DMS153 (cell line): ENCODE results near the gene IQGAP3.

Experiments
- DNase-seq: peaks from one replicate; lab custom pipeline; 2025; lab: John Stamatoyannopoulos, UW

The IQGAP3 gene

GRCh38 chr1:156543066-156543465 is 29.3 kb downstream of the IQGAP3 start:
- no peak for DNase-seq

- DNase-seq, result no peak
Observed at GRCh38 chr1:156540955-156541354, 31.4 kb downstream of the IQGAP3 start.

- no peak for DNase-seq
Observed at GRCh38 chr1:156539818-156540355, 32.5 kb downstream of the IQGAP3 start.

- DNase-seq, result no peak
Observed at GRCh38 chr1:156538711-156539440, 33.5 kb downstream of the IQGAP3 start.

DNA sequence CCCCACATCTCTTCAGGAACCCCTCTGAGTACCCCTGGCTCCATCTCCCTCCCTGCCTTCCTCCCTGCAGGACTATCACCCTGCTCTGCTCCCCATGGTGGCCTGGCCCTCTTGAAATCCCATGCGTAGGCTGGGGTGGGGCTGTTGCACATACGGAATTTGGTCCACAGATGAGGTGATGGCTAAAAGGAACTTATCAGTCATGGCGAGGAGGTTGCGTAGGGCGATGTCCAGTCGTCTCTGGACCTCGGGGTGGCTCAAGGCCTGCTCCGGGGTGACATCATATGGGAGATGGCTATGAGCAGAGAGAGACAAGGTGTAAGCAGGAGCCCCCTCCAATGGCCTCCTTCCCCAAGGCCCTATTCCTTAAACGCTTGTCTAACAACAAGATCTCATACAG is 35.3 kb downstream of the IQGAP3 start:
- DNase-seq, result no peak

DNA sequence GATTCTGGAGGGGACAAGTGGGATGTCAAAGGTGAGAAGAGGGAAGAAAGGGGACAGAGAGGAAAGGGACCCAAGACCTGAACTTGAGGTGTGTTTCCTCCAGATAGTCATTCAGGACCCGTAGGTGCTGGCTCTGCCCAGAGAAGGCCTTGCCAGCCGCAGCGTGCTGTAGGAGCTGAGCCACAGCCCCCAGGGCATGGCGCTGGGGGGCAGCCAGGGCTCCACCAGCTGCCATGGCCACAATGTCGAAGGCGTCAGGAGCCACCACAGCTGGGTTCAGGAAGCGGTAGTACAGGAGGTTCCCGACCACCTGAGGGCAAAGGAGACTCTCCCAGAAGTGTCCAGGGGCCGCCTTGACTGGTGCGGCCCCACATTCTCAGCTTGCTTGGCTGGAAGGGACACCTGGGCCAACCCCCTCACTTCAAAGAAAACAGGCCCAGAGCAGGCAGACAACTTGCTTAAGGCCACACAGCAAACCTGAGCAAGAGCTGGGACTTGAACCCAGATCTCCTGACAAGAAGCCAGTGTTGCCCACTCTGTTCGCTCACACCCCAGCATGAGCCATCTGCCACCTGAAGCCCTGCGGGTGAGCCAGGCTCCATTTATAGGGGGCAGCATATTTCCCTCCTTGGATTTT is 37.8 kb downstream of the IQGAP3 start:
- DNase-seq, result no peak

- no peak for DNase-seq
Observed at GRCh38 chr1:156533568-156534220, 38.7 kb downstream of the IQGAP3 start.

- DNase-seq, result no peak
Observed at GRCh38 chr1:156532374-156532773, 40.0 kb downstream of the IQGAP3 start.

DNA sequence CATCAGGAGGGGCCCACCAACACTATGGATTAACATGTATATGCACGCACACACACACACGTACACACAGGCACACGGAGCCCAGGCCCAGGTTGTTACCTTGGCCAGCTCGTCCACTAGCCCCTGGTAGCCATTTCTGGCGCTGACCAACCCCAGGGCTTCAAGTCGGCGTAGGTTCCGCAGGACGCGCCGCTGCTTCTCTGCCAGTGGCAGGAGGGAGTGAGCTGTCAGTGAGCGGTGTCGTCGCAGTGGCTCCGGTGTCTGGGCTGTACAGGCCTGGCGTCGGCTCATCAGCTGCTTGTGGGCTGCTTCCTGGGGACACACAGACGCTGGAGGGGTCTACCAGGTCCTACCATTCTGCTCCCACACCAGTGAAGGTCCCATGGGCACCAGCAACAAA is 42.4 kb downstream of the IQGAP3 start:
- DNase-seq, result no peak

DNA sequence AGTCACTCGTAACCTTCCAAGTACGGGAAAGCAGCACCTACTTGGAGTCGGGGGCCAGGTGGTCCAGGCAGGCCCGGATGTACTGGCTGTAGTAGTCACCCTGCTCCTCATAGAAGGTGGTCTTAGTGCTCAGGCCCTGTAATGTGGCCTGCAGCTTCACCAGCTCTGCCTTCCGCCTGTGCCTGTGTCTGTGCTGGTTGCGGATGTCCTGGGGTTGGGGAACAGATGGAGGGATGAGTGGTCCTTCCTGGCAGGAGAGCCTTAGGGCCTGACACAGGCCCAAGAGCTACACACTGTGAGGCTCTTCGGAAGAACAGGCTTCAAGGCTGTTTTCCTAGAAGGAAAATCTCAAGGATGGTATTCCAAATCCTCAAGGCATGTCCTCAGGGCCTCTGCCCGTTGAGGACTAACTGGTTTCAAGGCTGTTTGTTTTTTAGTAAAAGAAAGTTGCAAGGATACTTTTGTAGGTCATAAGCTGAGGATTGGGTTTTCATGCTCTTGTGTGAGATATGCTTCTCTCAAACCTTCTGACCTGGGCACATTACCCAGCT is 43.4 kb downstream of the IQGAP3 start:
- no peak for DNase-seq

DNA sequence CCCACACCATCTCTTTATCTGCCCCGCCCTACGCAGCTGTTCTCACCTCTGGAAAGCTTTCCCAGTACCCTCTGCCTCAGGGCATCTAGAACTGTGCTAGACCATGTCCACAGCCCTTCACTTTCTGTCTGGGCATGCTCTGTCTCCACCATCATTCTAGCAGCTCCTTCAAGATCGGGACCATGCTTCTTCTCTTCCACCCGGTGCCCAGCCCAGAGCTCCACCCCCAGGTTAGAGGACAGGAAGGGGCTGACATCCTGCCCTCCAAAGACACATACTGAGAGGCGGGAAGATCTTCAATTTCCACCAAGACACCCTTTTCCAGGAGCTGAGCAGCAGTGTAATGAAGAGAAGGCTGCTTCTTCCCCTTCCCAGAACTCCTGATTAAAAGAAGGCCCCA is 44.1 kb downstream of the IQGAP3 start:
- no peak for DNase-seq

GRCh38 chr1:156527584-156527983 is 44.8 kb downstream of the IQGAP3 start:
- DNase-seq, result no peak

DNA sequence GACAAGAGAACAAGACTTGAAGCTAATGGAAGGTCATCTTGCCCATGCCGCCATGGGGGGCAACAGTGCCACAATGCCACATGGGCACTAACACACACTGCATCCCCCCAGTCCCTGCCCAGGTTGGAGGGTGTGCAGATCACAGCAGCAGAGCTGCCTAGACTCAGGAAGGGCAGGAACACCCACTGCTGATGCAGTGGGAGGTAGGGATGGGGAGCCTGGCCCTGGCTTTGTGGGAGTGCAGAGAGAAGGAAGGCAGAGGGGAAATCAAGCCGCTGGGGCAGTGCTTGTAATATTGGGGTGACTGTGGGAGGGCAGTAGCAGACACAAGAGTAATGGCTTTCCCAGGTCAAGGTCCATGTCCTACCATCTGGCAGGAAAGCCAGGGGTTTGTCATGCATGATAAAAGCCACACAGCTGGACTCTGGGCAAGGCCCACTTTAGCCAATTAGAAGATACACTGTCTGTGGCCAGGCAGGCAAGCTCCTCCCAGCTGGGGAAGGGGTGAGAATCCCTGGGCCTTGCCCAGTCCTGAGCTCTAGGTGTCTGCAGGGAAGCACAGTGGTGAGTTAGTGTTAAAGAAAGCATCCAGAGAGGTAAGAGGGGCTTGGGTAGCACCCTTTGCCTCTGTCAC is 46.4 kb downstream of the IQGAP3 start:
- DNase-seq, result no peak

DNA sequence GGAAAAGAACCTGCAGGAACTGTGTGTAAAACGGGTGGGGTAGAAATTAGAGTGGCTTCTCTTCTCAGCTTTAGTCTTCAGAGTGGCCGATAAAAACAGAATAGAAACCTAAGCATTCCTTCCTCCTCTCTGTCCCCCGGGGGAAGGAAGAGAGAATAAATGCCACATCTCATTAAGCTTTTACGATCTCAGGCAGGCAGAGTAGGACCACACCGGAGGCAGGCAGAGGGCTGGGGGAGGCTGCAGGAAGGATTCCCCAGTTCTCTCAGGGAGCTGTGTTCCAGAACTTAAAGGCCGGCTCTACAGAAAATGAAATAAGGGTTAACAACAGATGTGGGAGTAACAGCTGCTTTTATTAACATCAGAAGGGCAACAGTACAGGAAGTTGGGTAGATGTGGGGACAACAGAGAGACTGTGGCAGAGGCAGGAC is 47.3 kb downstream of the IQGAP3 start:
- DNase-seq, result no peak

- DNase-seq, result no peak
Observed at GRCh38 chr1:156524481-156524869, 47.9 kb downstream of the IQGAP3 start.

DNA sequence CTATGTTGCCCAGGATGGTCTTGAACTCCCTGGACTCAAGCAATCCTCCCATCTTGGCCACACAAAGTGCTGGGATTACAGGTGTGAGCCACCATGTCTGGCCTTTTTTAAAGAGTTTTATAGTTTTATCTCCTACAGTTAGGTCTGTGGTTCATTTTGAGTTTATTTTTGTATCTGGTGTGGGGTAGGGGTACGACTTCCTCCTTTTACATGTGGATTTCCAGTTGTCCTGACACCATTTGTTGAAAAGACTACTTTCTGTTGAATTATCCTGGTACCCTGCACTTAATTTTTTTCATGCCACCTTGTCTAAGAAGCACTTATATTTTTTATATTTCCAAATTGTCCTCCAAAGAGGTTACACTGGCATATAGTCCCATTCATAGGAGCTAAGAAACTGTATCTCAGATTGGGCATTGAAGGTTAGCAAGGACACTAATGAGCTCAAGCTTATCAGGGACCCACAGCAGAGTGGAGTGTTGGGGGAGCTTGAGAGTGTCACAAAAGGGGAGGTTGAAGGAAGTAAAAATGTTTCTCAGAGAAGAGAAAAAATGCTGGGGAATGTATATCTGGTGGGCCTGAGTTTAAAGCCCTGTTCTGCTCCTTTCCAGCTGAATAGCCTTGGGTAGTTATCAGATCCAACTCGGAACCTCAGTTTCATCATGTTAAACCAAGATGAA is 48.4 kb downstream of the IQGAP3 start:
- no peak for DNase-seq

- no peak for DNase-seq
Observed at GRCh38 chr1:156522443-156522970, 49.9 kb downstream of the IQGAP3 start.

DNA sequence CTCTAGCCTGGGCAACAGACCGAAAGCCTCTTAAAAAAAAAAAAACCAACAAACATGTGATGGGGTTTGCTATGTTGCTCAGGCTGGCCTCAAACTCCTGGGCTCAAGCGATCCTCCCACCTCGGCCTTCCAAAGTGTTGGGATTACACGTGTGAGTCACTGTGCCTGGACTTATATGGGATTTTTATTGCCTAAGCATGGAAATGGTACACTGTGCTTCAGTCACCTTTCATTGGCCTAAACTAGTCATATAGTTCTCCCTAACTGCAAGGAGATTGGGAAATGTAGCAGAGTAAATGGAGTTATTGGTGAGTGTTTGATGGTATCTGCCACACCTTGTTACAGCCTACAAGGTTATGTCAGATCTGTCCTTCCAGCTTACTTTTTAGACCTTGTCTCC is 54.6 kb downstream of the IQGAP3 start:
- no peak for DNase-seq

DNA sequence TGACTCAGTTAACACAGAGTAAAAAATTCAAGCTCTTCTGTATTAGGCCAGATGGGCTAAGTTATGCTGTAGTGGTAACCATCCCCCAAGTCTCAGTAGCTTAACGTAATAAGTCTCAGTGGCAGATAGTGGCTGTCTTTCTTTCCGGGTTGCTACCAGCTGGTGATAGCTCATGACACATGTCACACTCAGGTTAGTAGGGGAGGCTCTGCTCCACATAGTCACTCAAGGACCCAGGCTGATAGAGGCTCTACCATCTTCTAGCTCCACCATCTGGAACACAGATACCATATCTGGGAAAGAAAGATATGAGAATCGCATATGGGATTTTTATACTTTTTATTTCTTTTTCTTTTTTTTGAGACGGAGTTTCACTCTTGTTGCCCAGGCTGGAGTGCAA is 55.5 kb downstream of the IQGAP3 start:
- no peak for DNase-seq

DNA sequence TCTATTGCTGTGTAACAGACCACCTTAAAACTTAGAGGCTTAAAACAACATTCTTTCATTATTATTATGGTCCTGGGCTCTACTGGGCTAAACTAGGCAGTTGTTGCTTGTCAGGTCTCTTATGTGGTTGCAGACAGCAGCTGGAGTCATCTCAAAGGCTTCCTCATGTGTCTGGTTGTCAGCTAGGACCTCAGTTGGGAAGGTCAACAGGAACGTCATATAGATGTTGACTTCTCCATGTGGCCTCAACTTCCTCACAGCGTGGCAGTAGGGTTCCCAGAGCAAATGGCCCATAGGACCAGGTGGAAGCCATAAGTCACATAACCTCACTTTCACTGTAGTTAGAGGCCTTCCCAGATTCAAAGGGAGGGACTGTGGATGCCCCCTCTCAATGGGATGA is 56.4 kb downstream of the IQGAP3 start:
- no peak for DNase-seq

DNA sequence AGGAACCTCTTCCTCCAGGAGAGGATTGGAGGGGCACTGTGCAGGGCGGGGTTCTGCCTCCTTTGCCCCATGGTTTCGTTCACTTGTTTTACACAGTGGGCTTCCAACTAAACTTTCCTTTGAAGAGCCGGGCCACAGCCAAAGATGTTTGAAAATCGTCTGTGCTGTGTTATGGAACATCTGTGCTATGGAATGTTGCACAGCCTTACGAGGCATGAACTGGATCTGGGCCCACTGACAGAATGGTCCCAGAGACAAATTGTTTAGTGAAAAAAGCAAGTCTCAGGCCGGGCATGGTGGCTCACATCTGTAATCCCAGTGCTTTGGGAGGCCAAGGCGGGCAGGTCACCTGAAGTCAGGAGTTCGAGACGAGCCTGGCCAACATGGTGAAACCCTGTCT is 59.2 kb downstream of the IQGAP3 start:
- no peak for DNase-seq
